B cell (primary cell): Measurements from ENCODE around the gene KIF4A.

Experiments used
- CTCF ChIP-seq: fragments of 200-600 bp; IDR thresholded peaks from one replicate; pipeline ENCODE4 v1.8.0; 2022; ENCODE audit warnings: antibody characterized with exemption, mild to moderate bottlenecking
- EZH2 ChIP-seq: IDR thresholded peaks from 2 replicates; pipeline ENCODE4 v1.6.1; 2012; ENCODE audit warnings: borderline replicate concordance, low read depth, mild to moderate bottlenecking, moderate library complexity, low read length; ENCODE audit not compliant: insufficient read depth, poor library complexity, severe bottlenecking

- TF ChIP-seq CTCF (no peak), EZH2 (no peak)
Measured at GRCh38 chrX:70253377-70254062, 36.4 kb upstream of the KIF4A start.
